ENCODE data around the gene CLN5. TPM values are rescaled to one million over a fixed set of nuclear protein-coding genes. Genes with fewer than 3 reads are reported as not detected.

CLN5 gene
- total and polyA plus RNA-seq, 2 of the 13 experiments (the other 11 are each of a cell fraction or from before 2014, with no cell fraction given): 10.1 to 13.7 TPM

GRCh38 chr13:76980075-76980718, 11.7 kb upstream of the CLN5 start (continued):
- TF ChIP-seq THAP8 (CRISPR knock-in tag; IDR thresholded peaks at IDR 0.05; ENCODE audit: borderline replicate concordance) (no peak), ZNF691 (CRISPR knock-in tag; IDR thresholded peaks at IDR 0.05; ENCODE audit: borderline replicate concordance, low read depth) (peak; percentile 57; the same call in 1 of the 2 replicates), NR1H2 (CRISPR knock-in tag; IDR thresholded peaks at IDR 0.05; ENCODE audit: borderline replicate concordance, low read depth) (no peak), ZBTB7B (CRISPR knock-in tag; IDR thresholded peaks at IDR 0.05) (peak; percentile 85), KDM2A (CRISPR knock-in tag; IDR thresholded peaks at IDR 0.05; ENCODE audit: borderline replicate concordance, low read depth) (peak; percentile 90; the same call in 1 of the 2 replicates), ZMAT3 (CRISPR knock-in tag; conservative IDR thresholded peaks at IDR 0.05) (no peak), STAG1 (CRISPR knock-in tag; IDR thresholded peaks at IDR 0.05) (peak; percentile 62), PAXIP1 (CRISPR knock-in tag; conservative IDR thresholded peaks at IDR 0.05) (peak; percentile 30; the same call in 1 of the 2 replicates), HOMEZ (CRISPR knock-in tag; IDR thresholded peaks at IDR 0.05; ENCODE audit: low read depth) (0 out of 2 replicates have a peak, but pooled peaks have one; percentile 22), TP53 (CRISPR knock-in tag; conservative IDR thresholded peaks at IDR 0.05) (no peak), ZNF768 (CRISPR knock-in tag; IDR thresholded peaks at IDR 0.05) (peak; percentile 56; the same call in 1 of the 2 replicates), REPIN1 (CRISPR knock-in tag; IDR thresholded peaks at IDR 0.05; ENCODE audit: borderline replicate concordance, low read depth) (0 out of 2 replicates have a peak, but pooled peaks have one; percentile 28), ZMYM4 (CRISPR knock-in tag; IDR thresholded peaks at IDR 0.05) (peak; percentile 70; the same call in 1 of the 2 replicates), MTF2 (CRISPR knock-in tag; IDR thresholded peaks at IDR 0.05; ENCODE audit: borderline replicate concordance) (0 out of 2 replicates have a peak, but pooled peaks have one; percentile 50), MIER2 (CRISPR knock-in tag; IDR thresholded peaks at IDR 0.05) (0 out of 2 replicates have a peak, but pooled peaks have one; percentile 32), ELF1 (CRISPR knock-in tag; IDR thresholded peaks at IDR 0.05) (0 out of 2 replicates have a peak, but pooled peaks have one; percentile 30), ZNF143 (CRISPR knock-in tag; IDR thresholded peaks at IDR 0.05) (no peak), ISL2 (CRISPR knock-in tag; IDR thresholded peaks at IDR 0.05) (0 out of 2 replicates have a peak, but pooled peaks have one; percentile 18), BRCA1 (CRISPR knock-in tag; IDR thresholded peaks at IDR 0.05) (0 out of 2 replicates have a peak, but pooled peaks have one; percentile 48), CBX1 (IDR thresholded peaks at IDR 0.05; ENCODE audit: low read depth) (peak; percentile 59), TFDP1 (CRISPR knock-in tag; IDR thresholded peaks at IDR 0.05; ENCODE audit: borderline replicate concordance) (0 out of 2 replicates have a peak, but pooled peaks have one; percentile 24), SUZ12 (IDR thresholded peaks at IDR 0.05; ENCODE audit: low read depth, low read length) (0 out of 2 replicates have a peak, but pooled peaks have one; percentile 5), BCL6 (CRISPR knock-in tag; IDR thresholded peaks at IDR 0.05) (0 out of 2 replicates have a peak, but pooled peaks have one; percentile 23)

Data from HepG2 (cell line).